SK-N-SH treated with all-trans-retinoic acid at 6 μM for 48 hours (cell line): ENCODE results near the gene PTPRN2.

Source experiments
- ATAC-seq: fragments of 200-7000 bp; cut with Tn5 transposase; 3 replicates; pipeline ENCODE4 v1.9.1; 2020; ENCODE audit warnings: mild to moderate bottlenecking, moderate library complexity
- ARNTL ChIP-seq: fragments of 450-650 bp; formaldehyde crosslinking; IDR thresholded peaks from 2 replicates; pipeline ENCODE4 v1.5.0; 2020; ENCODE audit warnings: low read depth, mild to moderate bottlenecking, moderate library complexity, borderline replicate concordance
- BACH2 ChIP-seq: fragments of 250-450 bp; sonication (Bioruptor Pico); IDR thresholded peaks from 2 replicates; pipeline ENCODE4 v1.9.0; 2021; ENCODE audit warnings: mild to moderate bottlenecking, borderline replicate concordance
- CREB5 ChIP-seq: fragments of 250-450 bp; sonication (Bioruptor Pico); IDR thresholded peaks from 2 replicates; pipeline ENCODE4 v1.5.1; 2020; ENCODE audit warnings: low read depth, mild to moderate bottlenecking, moderate library complexity
- CSDC2 ChIP-seq: fragments of 250-450 bp; sonication (Bioruptor Pico); IDR thresholded peaks from 2 replicates; pipeline ENCODE4 v1.5.0; 2020; ENCODE audit warnings: mild to moderate bottlenecking, moderate library complexity
- CSRNP3 ChIP-seq: fragments of 250-450 bp; sonication (Bioruptor Pico); IDR thresholded peaks from 2 replicates; pipeline ENCODE4 v1.5.1; 2021; ENCODE audit warnings: mild to moderate bottlenecking, moderate library complexity
- ESRRG ChIP-seq: fragments of 250-450 bp; sonication (Bioruptor Pico); IDR thresholded peaks from 2 replicates; pipeline ENCODE4 v1.6.1; 2021; ENCODE audit warnings: mild to moderate bottlenecking
- ISL1 ChIP-seq: fragments of 250-450 bp; sonication (Bioruptor Pico); IDR thresholded peaks from 2 replicates; pipeline ENCODE4 v2.1.2; 2022; ENCODE audit warnings: mild to moderate bottlenecking, moderate library complexity
- OSR1 ChIP-seq: fragments of 250-450 bp; sonication (Bioruptor Pico); IDR thresholded peaks from 2 replicates; pipeline ENCODE4 v1.8.0; 2022; ENCODE audit warnings: moderate library complexity, mild to moderate bottlenecking, inconsistent platforms
- PATZ1 ChIP-seq: fragments of 250-450 bp; sonication (Bioruptor Pico); IDR thresholded peaks from 2 replicates; pipeline ENCODE4 v1.8.0; 2020; ENCODE audit warnings: mild to moderate bottlenecking, moderate library complexity, borderline replicate concordance
- POU6F1 ChIP-seq: fragments of 250-450 bp; sonication (Bioruptor Pico); IDR thresholded peaks from 2 replicates; pipeline ENCODE4 v1.8.0; 2021; ENCODE audit warnings: low read depth, mild to moderate bottlenecking, moderate library complexity, borderline replicate concordance
- PPARA ChIP-seq: fragments of 250-450 bp; sonication (Bioruptor Pico); IDR thresholded peaks from 2 replicates; pipeline ENCODE4 v1.5.0; 2020; ENCODE audit warnings: mild to moderate bottlenecking, borderline replicate concordance
- RARB ChIP-seq: fragments of 250-450 bp; sonication (Bioruptor Pico); IDR thresholded peaks from 2 replicates; pipeline ENCODE4 v1.8.0; 2021; ENCODE audit warnings: mild to moderate bottlenecking, moderate library complexity
- SNAI2 ChIP-seq: fragments of 250-450 bp; sonication (Bioruptor Pico); IDR thresholded peaks from 2 replicates; pipeline ENCODE4 v1.5.0; 2020; ENCODE audit warnings: mild to moderate bottlenecking, moderate library complexity
- TCF4 ChIP-seq: fragments of 250-450 bp; sonication (Bioruptor Pico); IDR thresholded peaks from 2 replicates; pipeline ENCODE4 v1.8.0; 2021; ENCODE audit warnings: mild to moderate bottlenecking, moderate library complexity, borderline replicate concordance
- TOX ChIP-seq: fragments of 250-450 bp; sonication (Bioruptor Pico); IDR thresholded peaks from 2 replicates; pipeline ENCODE4 v1.8.0; 2021; ENCODE audit warnings: mild to moderate bottlenecking, moderate library complexity, borderline replicate concordance
- TSHZ2 ChIP-seq: fragments of 250-450 bp; sonication (Bioruptor Pico); IDR thresholded peaks from 2 replicates; pipeline ENCODE4 v1.5.0; 2020; ENCODE audit warnings: mild to moderate bottlenecking, moderate library complexity
- ZC3H10 ChIP-seq: fragments of 250-450 bp; sonication (Bioruptor Pico); IDR thresholded peaks from 2 replicates; pipeline ENCODE4 v1.5.1; 2021; ENCODE audit warnings: mild to moderate bottlenecking, moderate library complexity
- ZFP3 ChIP-seq: fragments of 250-450 bp; sonication (Bioruptor Pico); IDR thresholded peaks from 2 replicates; pipeline ENCODE4 v1.5.0; 2020; ENCODE audit warnings: mild to moderate bottlenecking, moderate library complexity
- ZFP30 ChIP-seq: fragments of 450-650 bp; formaldehyde crosslinking; IDR thresholded peaks from 2 replicates; pipeline ENCODE4 v1.5.0; 2022; ENCODE audit warnings: mild to moderate bottlenecking, moderate library complexity
- ZNF565 ChIP-seq: fragments of 450-650 bp; formaldehyde crosslinking; conservative IDR thresholded peaks from 2 replicates; pipeline ENCODE4 v1.5.0; 2020; ENCODE audit warnings: low read depth, mild to moderate bottlenecking, moderate library complexity
- ZNF70 ChIP-seq: fragments of 450-650 bp; formaldehyde crosslinking; IDR thresholded peaks from 2 replicates; pipeline ENCODE4 v1.5.0; 2020; ENCODE audit warnings: mild to moderate bottlenecking, moderate library complexity
- ZNF8 ChIP-seq: fragments of 450-650 bp; formaldehyde crosslinking; IDR thresholded peaks from 2 replicates; pipeline ENCODE4 v1.5.0; 2020; ENCODE audit warnings: mild to moderate bottlenecking, moderate library complexity

Gene PTPRN2

GRCh38 chr7:158001621-158002320 is 585.9 kb downstream of the PTPRN2 start:
- ATAC-seq, result no peak; the same call in 2 of the 3 replicates
- TF ChIP-seq ZFP30, result no peak
- TF ChIP-seq ZNF70 (CRISPR knock-in tag), result no peak

GRCh38 chr7:158001003-158001402 is 586.6 kb downstream of the PTPRN2 start:
- TF ChIP-seq CSRNP3 (no peak), PPARA (CRISPR knock-in tag) (no peak), ZFP30 (no peak), OSR1 (no peak), TOX (no peak), ZNF565 (CRISPR knock-in tag) (no peak), PATZ1 (CRISPR knock-in tag) (no peak), ESRRG (no peak), ZC3H10 (CRISPR knock-in tag) (no peak), ISL1 (CRISPR knock-in tag) (no peak), CSDC2 (CRISPR knock-in tag) (no peak), TCF4 (CRISPR knock-in tag) (no peak), ZNF8 (CRISPR knock-in tag) (no peak), CREB5 (CRISPR knock-in tag) (no peak)
- ATAC-seq, result no peak

- ATAC-seq, result no peak
- no peak for TF ChIP-seq ZFP3 (CRISPR knock-in tag)
- no peak for TF ChIP-seq ZNF565 (CRISPR knock-in tag)
- TF ChIP-seq ISL1 (CRISPR knock-in tag), result no peak
- TF ChIP-seq SNAI2 (CRISPR knock-in tag), result no peak
- no peak for TF ChIP-seq CSRNP3
- TF ChIP-seq TSHZ2 (CRISPR knock-in tag), result no peak
- no peak for TF ChIP-seq ARNTL (CRISPR knock-in tag)
- TF ChIP-seq CREB5 (CRISPR knock-in tag), result no peak
- no peak for TF ChIP-seq RARB
- TF ChIP-seq OSR1, result no peak
- no peak for TF ChIP-seq CSDC2 (CRISPR knock-in tag)
- TF ChIP-seq POU6F1 (CRISPR knock-in tag), result no peak
- TF ChIP-seq ESRRG, result no peak
- no peak for TF ChIP-seq PATZ1 (CRISPR knock-in tag)
- TF ChIP-seq ZNF8 (CRISPR knock-in tag), result no peak
- TF ChIP-seq ZNF70 (CRISPR knock-in tag), result no peak
- no peak for TF ChIP-seq TOX
- TF ChIP-seq BACH2 (CRISPR knock-in tag), result no peak
- TF ChIP-seq TCF4 (CRISPR knock-in tag), result no peak
- no peak for TF ChIP-seq ZC3H10 (CRISPR knock-in tag)
These were observed 587.5 kb downstream of the PTPRN2 start for GRCh38 chr7:158000160-158000559.
